HepG2 (cell line): ENCODE results near the gene BOD1. TPM values are rescaled to one million over a fixed set of nuclear protein-coding genes. Genes with fewer than 3 reads are reported as not detected.

Source experiments
- CBX2 ChIP-seq, 2 experiments: fragments of 200-600 bp in 1 of 2; sonication (generic); formaldehyde crosslinking in 1 of 2; IDR thresholded peaks; 2 replicates each; pipeline versions ENCODE4 v1.7.0 to v1.8.1; 2018 to 2022; ENCODE audit warnings: low read depth in 2 of 2, low read length in 1 of 2, mild to moderate bottlenecking in 1 of 2, missing genetic modification reagents in 1 of 2
- DR1 ChIP-seq: sonication (generic); formaldehyde crosslinking; IDR thresholded peaks from 2 replicates; pipeline ENCODE4 v1.8.0; 2021; ENCODE audit warnings: mild to moderate bottlenecking, missing genetic modification reagents, inconsistent platforms
- KDM3A ChIP-seq: IDR thresholded peaks from 2 replicates; pipeline ENCODE4 v1.6.1; 2018; ENCODE audit warnings: low read depth, missing compliant biosample characterization
- MAZ ChIP-seq, 2 experiments: sonication (generic) in 1 of 2; formaldehyde crosslinking in 1 of 2; IDR thresholded peaks; 2 replicates each; pipeline versions ENCODE4 v1.5.0 to v1.6.1; 2012 to 2020; ENCODE audit warnings: low read depth in 2 of 2, mild to moderate bottlenecking in 2 of 2, borderline replicate concordance in 1 of 2, improper control_type of control experiment in 1 of 2, low read length in 1 of 2, missing genetic modification reagents in 1 of 2, moderate library complexity in 1 of 2
- ZNF333 ChIP-seq: sonication (generic); formaldehyde crosslinking; IDR thresholded peaks from 2 replicates; pipeline ENCODE4 v1.4.0; 2020; ENCODE audit warnings: mild to moderate bottlenecking, missing genetic modification reagents, borderline replicate concordance
- ZNF484 ChIP-seq: sonication (generic); formaldehyde crosslinking; IDR thresholded peaks from 2 replicates; pipeline ENCODE4 v1.5.1; 2020; ENCODE audit warnings: mild to moderate bottlenecking, low read depth, missing genetic modification reagents, borderline replicate concordance
- ZNF543 ChIP-seq: sonication (generic); formaldehyde crosslinking; IDR thresholded peaks from 2 replicates; pipeline ENCODE4 v1.4.0; 2020; ENCODE audit warnings: mild to moderate bottlenecking, missing genetic modification reagents
- ZNF790 ChIP-seq: sonication (generic); formaldehyde crosslinking; IDR thresholded peaks from 2 replicates; pipeline ENCODE4 v1.8.0; 2022; ENCODE audit warnings: missing genetic modification reagents, mild to moderate bottlenecking, borderline replicate concordance
- polyA plus RNA-seq, 8 experiments: library from polyadenylated mRNA; depleted of rRNA in 3 of 8; stranded (reverse) in 7 of 8; unstranded in 1 of 8; fragments of >200 nt; fragmentation: Illumina TruSeq in 4 of 8; extraction: Trizol in 4 of 8; gene quantifications; 2 replicates each; pipeline versions ENCODE4 v1.2.1 to v1.2.3, GENCODE V29; 2011 to 2016; ENCODE audit warnings: low read depth in 4 of 8, missing spikeins in 1 of 8, mixed read lengths in 1 of 8; ENCODE audit not compliant: insufficient read depth in 1 of 8
- total RNA-seq, 5 experiments: library from RNA; depleted of rRNA; stranded (reverse); fragments of >200 nt; fragmentation: Illumina TruSeq; extraction: Trizol; gene quantifications; 2 replicates each; pipeline ENCODE4 v1.2.3, GENCODE V29; 2016; ENCODE audit warnings: low read depth in 1 of 5
- TF ChIP-seq, protein P1 (sequence below), 2 experiments: sonication (generic) in 1 of 2; formaldehyde crosslinking in 1 of 2; IDR thresholded peaks; 2 replicates each; pipeline versions ENCODE4 v1.6.1 to v1.9.0; 2014 to 2022; ENCODE audit warnings: antibody characterized with exemption in 1 of 2, borderline replicate concordance in 1 of 2, inconsistent platforms in 1 of 2, low read depth in 1 of 2, missing genetic modification reagents in 1 of 2
- TF ChIP-seq, protein P2 (sequence below): sonication (generic); formaldehyde crosslinking; IDR thresholded peaks from 2 replicates; pipeline ENCODE4 v1.4.0; 2020; ENCODE audit warnings: missing genetic modification reagents
- TF ChIP-seq, protein P3 (sequence below): sonication (generic); formaldehyde crosslinking; IDR thresholded peaks from 2 replicates; pipeline ENCODE4 v1.4.0; 2020; ENCODE audit warnings: missing genetic modification reagents, borderline replicate concordance
- TF ChIP-seq, protein P4 (sequence below): sonication (generic); formaldehyde crosslinking; IDR thresholded peaks from 2 replicates; pipeline ENCODE4 v1.4.0; 2020; ENCODE audit warnings: missing genetic modification reagents, mild to moderate bottlenecking, borderline replicate concordance

Gene BOD1
- total and polyA plus RNA-seq, 2 of the 13 experiments (the other 11 are each of a cell fraction or from before 2014, with no cell fraction given): 81.5 to 103 TPM

DNA sequence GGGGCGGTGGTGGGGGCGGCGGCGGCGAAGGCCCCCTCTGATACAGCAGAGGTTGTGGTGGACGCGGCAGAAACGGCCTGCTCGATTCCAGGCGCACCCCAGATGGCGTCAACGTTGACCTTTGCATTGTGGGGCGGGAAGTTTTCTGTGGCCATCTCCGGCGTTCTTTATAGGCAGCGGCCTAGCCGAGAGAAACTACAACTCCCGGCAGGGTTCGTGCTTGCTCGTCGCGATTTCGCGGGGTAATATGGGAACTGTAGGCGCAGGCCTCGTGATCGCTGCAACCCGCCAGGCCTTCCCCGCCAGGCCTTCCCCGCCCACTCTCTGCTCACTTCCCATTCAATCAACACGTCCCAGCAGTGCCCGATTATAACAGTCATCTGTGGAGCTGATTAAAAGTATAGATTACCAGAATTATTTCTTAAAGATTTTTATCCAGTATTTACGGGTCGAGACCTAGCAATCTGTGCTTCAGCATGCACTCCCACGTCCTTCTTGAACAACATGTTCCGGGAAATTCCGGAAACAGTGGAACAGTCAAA, at the start of gene BOD1 (continued):
- TF ChIP-seq ZNF790 (CRISPR knock-in tag): no peak
- no peak for TF ChIP-seq KDM3A
- no peak for TF ChIP-seq CBX2 (IDR thresholded peaks at IDR 0.05; ENCODE audit: low read depth, low read length)
- no peak for TF ChIP-seq CBX2 (CRISPR knock-in tag; IDR thresholded peaks at IDR 0.05; ENCODE audit: low read depth)
- TF ChIP-seq, protein P1, sequence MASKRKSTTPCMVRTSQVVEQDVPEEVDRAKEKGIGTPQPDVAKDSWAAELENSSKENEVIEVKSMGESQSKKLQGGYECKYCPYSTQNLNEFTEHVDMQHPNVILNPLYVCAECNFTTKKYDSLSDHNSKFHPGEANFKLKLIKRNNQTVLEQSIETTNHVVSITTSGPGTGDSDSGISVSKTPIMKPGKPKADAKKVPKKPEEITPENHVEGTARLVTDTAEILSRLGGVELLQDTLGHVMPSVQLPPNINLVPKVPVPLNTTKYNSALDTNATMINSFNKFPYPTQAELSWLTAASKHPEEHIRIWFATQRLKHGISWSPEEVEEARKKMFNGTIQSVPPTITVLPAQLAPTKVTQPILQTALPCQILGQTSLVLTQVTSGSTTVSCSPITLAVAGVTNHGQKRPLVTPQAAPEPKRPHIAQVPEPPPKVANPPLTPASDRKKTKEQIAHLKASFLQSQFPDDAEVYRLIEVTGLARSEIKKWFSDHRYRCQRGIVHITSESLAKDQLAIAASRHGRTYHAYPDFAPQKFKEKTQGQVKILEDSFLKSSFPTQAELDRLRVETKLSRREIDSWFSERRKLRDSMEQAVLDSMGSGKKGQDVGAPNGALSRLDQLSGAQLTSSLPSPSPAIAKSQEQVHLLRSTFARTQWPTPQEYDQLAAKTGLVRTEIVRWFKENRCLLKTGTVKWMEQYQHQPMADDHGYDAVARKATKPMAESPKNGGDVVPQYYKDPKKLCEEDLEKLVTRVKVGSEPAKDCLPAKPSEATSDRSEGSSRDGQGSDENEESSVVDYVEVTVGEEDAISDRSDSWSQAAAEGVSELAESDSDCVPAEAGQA (IDR thresholded peaks at IDR 0.05; ENCODE audit: low read depth): peak; percentile 69; the same call in 1 of the 2 replicates
- TF ChIP-seq, protein P1 (CRISPR knock-in tag; IDR thresholded peaks at IDR 0.05; ENCODE audit: borderline replicate concordance): no peak
- TF ChIP-seq ZNF484 (CRISPR knock-in tag): no peak
- no peak for TF ChIP-seq MAZ (IDR thresholded peaks at IDR 0.05; ENCODE audit: borderline replicate concordance, low read depth, low read length)
- no peak for TF ChIP-seq MAZ (CRISPR knock-in tag; IDR thresholded peaks at IDR 0.05; ENCODE audit: low read depth)
- TF ChIP-seq, protein P2, sequence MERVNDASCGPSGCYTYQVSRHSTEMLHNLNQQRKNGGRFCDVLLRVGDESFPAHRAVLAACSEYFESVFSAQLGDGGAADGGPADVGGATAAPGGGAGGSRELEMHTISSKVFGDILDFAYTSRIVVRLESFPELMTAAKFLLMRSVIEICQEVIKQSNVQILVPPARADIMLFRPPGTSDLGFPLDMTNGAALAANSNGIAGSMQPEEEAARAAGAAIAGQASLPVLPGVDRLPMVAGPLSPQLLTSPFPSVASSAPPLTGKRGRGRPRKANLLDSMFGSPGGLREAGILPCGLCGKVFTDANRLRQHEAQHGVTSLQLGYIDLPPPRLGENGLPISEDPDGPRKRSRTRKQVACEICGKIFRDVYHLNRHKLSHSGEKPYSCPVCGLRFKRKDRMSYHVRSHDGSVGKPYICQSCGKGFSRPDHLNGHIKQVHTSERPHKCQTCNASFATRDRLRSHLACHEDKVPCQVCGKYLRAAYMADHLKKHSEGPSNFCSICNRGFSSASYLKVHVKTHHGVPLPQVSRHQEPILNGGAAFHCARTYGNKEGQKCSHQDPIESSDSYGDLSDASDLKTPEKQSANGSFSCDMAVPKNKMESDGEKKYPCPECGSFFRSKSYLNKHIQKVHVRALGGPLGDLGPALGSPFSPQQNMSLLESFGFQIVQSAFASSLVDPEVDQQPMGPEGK (CRISPR knock-in tag): peak; percentile 90
- TF ChIP-seq, protein P3, sequence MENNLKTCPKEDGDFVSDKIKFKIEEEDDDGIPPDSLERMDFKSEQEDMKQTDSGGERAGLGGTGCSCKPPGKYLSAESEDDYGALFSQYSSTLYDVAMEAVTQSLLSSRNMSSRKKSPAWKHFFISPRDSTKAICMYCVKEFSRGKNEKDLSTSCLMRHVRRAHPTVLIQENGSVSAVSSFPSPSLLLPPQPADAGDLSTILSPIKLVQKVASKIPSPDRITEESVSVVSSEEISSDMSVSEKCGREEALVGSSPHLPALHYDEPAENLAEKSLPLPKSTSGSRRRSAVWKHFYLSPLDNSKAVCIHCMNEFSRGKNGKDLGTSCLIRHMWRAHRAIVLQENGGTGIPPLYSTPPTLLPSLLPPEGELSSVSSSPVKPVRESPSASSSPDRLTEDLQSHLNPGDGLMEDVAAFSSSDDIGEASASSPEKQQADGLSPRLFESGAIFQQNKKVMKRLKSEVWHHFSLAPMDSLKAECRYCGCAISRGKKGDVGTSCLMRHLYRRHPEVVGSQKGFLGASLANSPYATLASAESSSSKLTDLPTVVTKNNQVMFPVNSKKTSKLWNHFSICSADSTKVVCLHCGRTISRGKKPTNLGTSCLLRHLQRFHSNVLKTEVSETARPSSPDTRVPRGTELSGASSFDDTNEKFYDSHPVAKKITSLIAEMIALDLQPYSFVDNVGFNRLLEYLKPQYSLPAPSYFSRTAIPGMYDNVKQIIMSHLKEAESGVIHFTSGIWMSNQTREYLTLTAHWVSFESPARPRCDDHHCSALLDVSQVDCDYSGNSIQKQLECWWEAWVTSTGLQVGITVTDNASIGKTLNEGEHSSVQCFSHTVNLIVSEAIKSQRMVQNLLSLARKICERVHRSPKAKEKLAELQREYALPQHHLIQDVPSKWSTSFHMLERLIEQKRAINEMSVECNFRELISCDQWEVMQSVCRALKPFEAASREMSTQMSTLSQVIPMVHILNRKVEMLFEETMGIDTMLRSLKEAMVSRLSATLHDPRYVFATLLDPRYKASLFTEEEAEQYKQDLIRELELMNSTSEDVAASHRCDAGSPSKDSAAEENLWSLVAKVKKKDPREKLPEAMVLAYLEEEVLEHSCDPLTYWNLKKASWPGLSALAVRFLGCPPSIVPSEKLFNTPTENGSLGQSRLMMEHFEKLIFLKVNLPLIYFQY (CRISPR knock-in tag): no peak
- TF ChIP-seq ZNF333 (CRISPR knock-in tag): no peak
- TF ChIP-seq, protein P4, sequence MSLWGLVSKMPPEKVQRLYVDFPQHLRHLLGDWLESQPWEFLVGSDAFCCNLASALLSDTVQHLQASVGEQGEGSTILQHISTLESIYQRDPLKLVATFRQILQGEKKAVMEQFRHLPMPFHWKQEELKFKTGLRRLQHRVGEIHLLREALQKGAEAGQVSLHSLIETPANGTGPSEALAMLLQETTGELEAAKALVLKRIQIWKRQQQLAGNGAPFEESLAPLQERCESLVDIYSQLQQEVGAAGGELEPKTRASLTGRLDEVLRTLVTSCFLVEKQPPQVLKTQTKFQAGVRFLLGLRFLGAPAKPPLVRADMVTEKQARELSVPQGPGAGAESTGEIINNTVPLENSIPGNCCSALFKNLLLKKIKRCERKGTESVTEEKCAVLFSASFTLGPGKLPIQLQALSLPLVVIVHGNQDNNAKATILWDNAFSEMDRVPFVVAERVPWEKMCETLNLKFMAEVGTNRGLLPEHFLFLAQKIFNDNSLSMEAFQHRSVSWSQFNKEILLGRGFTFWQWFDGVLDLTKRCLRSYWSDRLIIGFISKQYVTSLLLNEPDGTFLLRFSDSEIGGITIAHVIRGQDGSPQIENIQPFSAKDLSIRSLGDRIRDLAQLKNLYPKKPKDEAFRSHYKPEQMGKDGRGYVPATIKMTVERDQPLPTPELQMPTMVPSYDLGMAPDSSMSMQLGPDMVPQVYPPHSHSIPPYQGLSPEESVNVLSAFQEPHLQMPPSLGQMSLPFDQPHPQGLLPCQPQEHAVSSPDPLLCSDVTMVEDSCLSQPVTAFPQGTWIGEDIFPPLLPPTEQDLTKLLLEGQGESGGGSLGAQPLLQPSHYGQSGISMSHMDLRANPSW: no peak
- no peak for TF ChIP-seq ZNF543 (CRISPR knock-in tag)
- no peak; the same call in 1 of the 2 replicates for TF ChIP-seq DR1
